Right cardiac atrium (tissue), 5 donors: Measurements from ENCODE around the gene MRPL19. TPM values are rescaled to one million over a fixed set of nuclear protein-coding genes. Genes with fewer than 3 reads are reported as not detected.

Source experiments
- ATAC-seq, 2 donors: fragments of 200-7000 bp; cut with Tn5 transposase; one replicate each; pipeline versions ENCODE4 v1.8.0 to v1.9.1; 2020; ENCODE audit warnings: moderate library complexity in 2 of 2, mild to moderate bottlenecking in 1 of 2
- DNase-seq, 3 donors: peaks; one replicate each; pipeline ENCODE4 v3.0.0-alpha.2; 2020
- H3K27ac ChIP-seq: one replicate; pipeline ENCODE4 v1.5.1; 2013; ENCODE audit warnings: mild to moderate bottlenecking, low read length, control low read depth, moderate library complexity
- H3K27me3 ChIP-seq: one replicate; pipeline ENCODE4 v1.6.1; 2013; ENCODE audit not compliant: control insufficient read depth, insufficient read depth
- H3K4me1 ChIP-seq: one replicate; pipeline ENCODE4 v1.6.1; 2013; ENCODE audit warnings: low read length; ENCODE audit not compliant: control insufficient read depth, insufficient read depth
- H3K4me3 ChIP-seq: one replicate; pipeline ENCODE4 v1.5.1; 2013; ENCODE audit warnings: low read length, control low read depth
- H3K9me3 ChIP-seq: one replicate; pipeline ENCODE4 v1.6.1; 2013; ENCODE audit warnings: low read length; ENCODE audit not compliant: control insufficient read depth
- WGBS: extraction: QIAGEN DNeasy Blood & Tissue Kit; methylation state at CpG from one replicate; pipeline ENCODE4 v1.1.7; 2013; 5-methylcytosine and 5-hydroxymethylcytosine counted together
- intact Hi-C, 4 donors: fragments of 100-400 bp; cut with DNase I; formaldehyde crosslinking; loops; one replicate each; pipeline versions ENCODE4 v1.11.0 to v1.14.0; 2022 to 2023
- polyA plus RNA-seq: library from polyadenylated mRNA; stranded (reverse); fragments of 200-250 nt; gene quantifications from one replicate; pipeline ENCODE4 v1.2.3, GENCODE V29; 2013
- total RNA-seq, 4 donors: library from RNA; stranded (reverse); fragmentation: NEBNext Ultra II Directional; extraction: Animal tissue kit (Norgen Biotek cat#: 25700); gene quantifications; one replicate each; pipeline ENCODE4 v1.2.1, GENCODE V29; 2021
- donor health status: healthy with polysubstance abuse.
- donor health status: DM: no; HTN: yes; CAD: no.
- donor health status: DM: no; HTN: no; CAD: no.
- donor health status: DM: no; HTN: yes; CAD: no; lungs with severe emphysema.
- donor health status: DM: yes; HTN: yes; CAD: no.

MRPL19 gene
- total and polyA plus RNA-seq, 5 donors: 30.4 to 49.2 (median 41.2) TPM

GRCh38 chr2:75616406-75616805, 30.2 kb upstream of the MRPL19 start:
- ATAC-seq (no peak), DNase-seq (no peak)
- Histone ChIP-seq H3K27me3 (no peaks in the 10 kb centered on the region), H3K9me3 (no peaks in the 10 kb centered on the region), H3K4me1 (no peaks in the 10 kb centered on the region), H3K4me3 (no peak overlapping the region), H3K27ac (no peak overlapping the region)
- WGBS: 90% methylated on average over 4 of the region's 4 CpGs
- intact Hi-C loops: no loop called here

DNA sequence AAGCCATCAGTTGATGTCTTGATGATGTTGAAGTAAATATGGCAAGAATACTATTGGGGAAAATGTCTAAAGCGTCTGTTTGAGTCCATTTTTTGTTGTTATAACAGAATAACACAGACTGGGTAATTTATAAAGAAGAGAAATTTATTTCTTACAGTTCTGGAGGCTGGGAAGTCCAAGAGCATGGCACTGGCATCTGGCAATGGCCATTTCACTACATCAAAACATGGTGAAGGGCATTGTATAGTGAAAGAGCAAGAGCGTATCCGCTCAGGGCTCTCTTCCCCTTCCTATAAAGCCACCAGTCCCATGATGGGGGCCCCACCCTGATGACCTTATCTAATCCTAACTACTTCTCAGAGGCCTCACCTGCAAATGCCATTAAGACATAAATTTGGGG, 29.6 kb upstream of the MRPL19 start:
- Histone ChIP-seq H3K27ac (no peak overlapping the region), H3K4me3 (no peak overlapping the region), H3K9me3 (no peaks in the 10 kb centered on the region), H3K27me3 (no peaks in the 10 kb centered on the region), H3K4me1 (no peaks in the 10 kb centered on the region)
- ATAC-seq (no peak), DNase-seq (no peak)
- 93% methylated on average over 3 of the region's 3 CpGs for WGBS
- intact Hi-C loops: no loop called here

DNA sequence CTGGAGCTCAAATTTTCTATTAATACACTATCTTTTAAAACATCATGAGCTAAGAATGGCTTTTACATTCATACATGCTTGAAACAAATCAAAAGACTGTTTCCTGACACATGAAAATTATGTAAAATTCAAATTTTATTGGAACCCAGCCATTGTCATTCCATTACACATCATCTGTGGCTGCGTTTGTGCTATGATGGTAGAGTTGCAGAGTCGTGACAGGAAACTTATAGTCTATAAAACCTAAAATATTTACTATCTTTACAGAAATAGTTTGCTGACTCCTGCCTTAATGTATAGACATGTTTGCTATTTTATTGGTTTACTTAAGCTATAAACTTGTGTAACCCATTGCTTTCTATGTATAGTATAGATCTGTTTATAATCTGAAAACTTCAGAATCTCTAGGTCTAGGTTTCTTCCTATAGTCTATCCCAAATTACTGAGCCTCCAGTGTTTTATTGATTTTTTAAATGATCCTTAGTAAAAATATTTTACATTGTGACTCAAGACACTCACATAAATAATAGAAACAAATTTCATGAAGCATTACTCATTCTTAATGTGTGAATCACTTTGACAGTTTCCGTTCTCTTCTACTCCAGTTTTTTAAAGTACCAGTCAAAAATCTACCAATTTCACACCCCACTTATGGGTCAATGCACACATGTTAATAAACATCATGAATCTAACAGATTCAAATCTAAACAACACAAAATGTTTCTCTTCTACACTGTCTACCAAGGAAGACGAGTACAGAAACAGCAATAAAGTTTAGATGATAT, 26.4 kb upstream of the MRPL19 start:
- intact Hi-C loops: no loop called here
- no peak overlapping the region for H3K27ac ChIP-seq
- no peaks in the 10 kb centered on the region for H3K4me1 ChIP-seq
- WGBS: 84% methylated on average over 4 of the region's 4 CpGs
- H3K4me3 ChIP-seq: no peak overlapping the region
- H3K27me3 ChIP-seq: no peaks in the 10 kb centered on the region
- no peak for ATAC-seq
- DNase-seq: no peak
- H3K9me3 ChIP-seq: no peaks in the 10 kb centered on the region

DNA sequence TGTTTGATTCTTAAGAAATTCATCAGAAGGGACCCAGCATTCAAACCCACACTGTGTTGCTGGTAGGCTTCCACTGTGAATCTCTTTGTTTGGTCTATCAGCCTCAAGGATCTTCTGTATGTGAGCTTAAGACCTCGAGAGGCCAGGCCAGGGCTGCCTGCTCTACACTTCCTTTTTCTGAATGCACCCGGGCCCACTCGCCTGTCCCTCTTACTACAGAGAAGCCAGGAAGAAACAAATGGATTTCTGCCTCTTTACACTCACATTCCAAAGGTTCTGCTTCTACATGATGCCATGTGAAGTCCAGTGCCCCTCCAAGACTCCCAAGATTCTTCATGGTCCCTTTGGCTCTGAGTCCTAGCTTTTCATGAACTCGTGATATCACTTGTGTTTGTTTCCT, 25.4 kb upstream of the MRPL19 start:
- no peaks in the 10 kb centered on the region for H3K9me3 ChIP-seq
- 76% methylated on average over 4 of the region's 4 CpGs for WGBS

GRCh38 chr2:75622500-75622899, 24.1 kb upstream of the MRPL19 start:
- no peak overlapping the region for H3K4me3 ChIP-seq
- intact Hi-C loops: no loop called here
- no peak overlapping the region for H3K27ac ChIP-seq
- no peaks in the 10 kb centered on the region for H3K27me3 ChIP-seq
- WGBS: 80% methylated on average over 2 of the region's 2 CpGs
- H3K9me3 ChIP-seq: no peaks in the 10 kb centered on the region
- ATAC-seq (no peak), DNase-seq (no peak)
- H3K4me1 ChIP-seq: no peaks in the 10 kb centered on the region

More for the DNA sequence above, 25.4 kb upstream of the MRPL19 start:
- H3K27me3 ChIP-seq: no peaks in the 10 kb centered on the region
- no peak for DNase-seq
- H3K27ac ChIP-seq: no peak overlapping the region
- no peak for ATAC-seq
- H3K4me1 ChIP-seq: no peaks in the 10 kb centered on the region
- no peak overlapping the region for H3K4me3 ChIP-seq
- intact Hi-C loops: no loop called here

GRCh38 chr2:75622929-75623328, 23.7 kb upstream of the MRPL19 start:
- Histone ChIP-seq H3K4me3 (no peak overlapping the region), H3K9me3 (no peaks in the 10 kb centered on the region), H3K4me1 (no peaks in the 10 kb centered on the region), H3K27me3 (no peaks in the 10 kb centered on the region), H3K27ac (no peak overlapping the region)
- DNase-seq: no peak
- no peak for ATAC-seq
- 73% methylated on average over 3 of the region's 3 CpGs for WGBS
- intact Hi-C loops: no loop called here

- 2% methylated on average over 4 of the region's 4 CpGs for WGBS
- no peaks in the 10 kb centered on the region for H3K27me3 ChIP-seq
- intact Hi-C loops: no loop called here
- no peak overlapping the region for H3K4me3 ChIP-seq
- H3K27ac ChIP-seq: no peak overlapping the region
- peak; percentile 57 to 59 for ATAC-seq
- no peaks in the 10 kb centered on the region for H3K9me3 ChIP-seq
- H3K4me1 ChIP-seq: no peaks in the 10 kb centered on the region
- peak; percentile 67 to 88 (median 79) for DNase-seq
Observed at GRCh38 chr2:75627902-75628504, 18.6 kb upstream of the MRPL19 start.

DNA sequence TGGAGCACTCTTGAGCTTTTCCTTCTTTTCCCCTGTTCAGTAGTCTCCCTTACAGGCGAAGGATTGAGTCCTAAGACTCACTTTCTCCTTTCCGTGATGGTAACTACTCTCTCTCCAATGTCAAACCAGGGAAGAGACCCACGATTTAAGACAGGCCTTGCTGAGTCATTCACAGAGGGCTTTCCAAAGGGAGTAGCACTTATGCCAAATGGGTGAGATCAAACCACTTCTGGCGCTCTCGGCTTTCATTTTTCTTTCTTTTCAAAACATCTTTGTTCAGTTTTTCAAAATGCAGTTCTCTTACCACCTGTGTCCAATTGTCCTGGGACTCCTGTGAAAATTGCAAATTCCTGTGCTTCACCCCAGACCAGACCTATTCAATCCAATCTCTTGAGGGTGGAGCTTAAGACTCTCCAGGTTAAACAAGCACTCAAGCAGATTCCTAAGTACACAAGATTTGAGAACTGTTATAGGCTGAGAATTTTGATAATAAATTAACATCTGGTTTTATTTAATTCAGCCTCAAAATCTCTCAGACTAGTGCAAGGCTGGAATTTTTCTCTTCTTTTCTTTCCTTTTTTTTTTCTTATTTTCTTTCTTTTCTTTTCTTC, 14.4 kb upstream of the MRPL19 start:
- ATAC-seq: peak in 1 of 2 donors; percentile 24
- Histone ChIP-seq H3K4me1 (no peaks in the 10 kb centered on the region), H3K27ac (no peak overlapping the region), H3K4me3 (no peak overlapping the region), H3K9me3 (no peaks in the 10 kb centered on the region), H3K27me3 (no peaks in the 10 kb centered on the region)
- 65% methylated on average over 5 of the region's 5 CpGs for WGBS
- intact Hi-C loops: no loop called here
- DNase-seq: no peak

- no peak for ATAC-seq
- H3K27ac ChIP-seq: no peak overlapping the region
- intact Hi-C loops: no loop called here
Observed at GRCh38 chr2:75632813-75633212, 13.8 kb upstream of the MRPL19 start.

DNA sequence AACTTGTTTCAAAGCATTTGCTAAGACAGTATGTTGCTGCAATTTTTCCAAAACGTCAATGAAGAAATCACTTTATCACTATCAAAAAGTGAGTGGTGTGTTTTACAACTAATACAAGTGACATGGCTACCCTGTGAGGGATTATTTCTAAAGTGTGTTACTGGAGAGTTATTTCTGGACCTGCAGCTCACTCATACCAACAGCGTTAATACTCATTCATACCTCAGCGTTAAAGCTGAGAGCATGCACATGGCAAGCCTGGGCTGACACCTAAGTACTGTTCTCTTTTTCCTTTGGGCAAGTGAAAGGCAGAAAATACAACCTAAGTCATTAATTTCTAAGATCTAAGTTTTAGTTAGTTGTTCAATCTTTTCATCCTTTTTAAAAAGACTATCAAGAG, 13.0 kb upstream of the MRPL19 start:
- ATAC-seq: peak in 1 of 2 donors; percentile 55
- WGBS: 69% methylated on average over 3 of the region's 3 CpGs
- no peak for DNase-seq
- no peaks in the 10 kb centered on the region for H3K4me1 ChIP-seq
- H3K27ac ChIP-seq: no peak overlapping the region
- H3K4me3 ChIP-seq: no peak overlapping the region
- intact Hi-C loops: no loop called here
- H3K9me3 ChIP-seq: no peaks in the 10 kb centered on the region
- H3K27me3 ChIP-seq: no peaks in the 10 kb centered on the region

More at GRCh38 chr2:75632813-75633212, 13.8 kb upstream of the MRPL19 start:
- H3K27me3 ChIP-seq: no peaks in the 10 kb centered on the region
- no peak for DNase-seq
- no peaks in the 10 kb centered on the region for H3K9me3 ChIP-seq
- 54% methylated on average over 1 of the region's 1 CpG for WGBS
- no peaks in the 10 kb centered on the region for H3K4me1 ChIP-seq
- no peak overlapping the region for H3K4me3 ChIP-seq

GRCh38 chr2:75634945-75635344, 11.6 kb upstream of the MRPL19 start:
- DNase-seq (no peak), ATAC-seq (no peak)
- Histone ChIP-seq H3K4me1 (no peaks in the 10 kb centered on the region), H3K4me3 (no peak overlapping the region), H3K27me3 (no peaks in the 10 kb centered on the region), H3K27ac (no peak overlapping the region), H3K9me3 (no peaks in the 10 kb centered on the region)
- WGBS: 100% methylated on average over 1 of the region's 1 CpG
- intact Hi-C loops: no loop called here
